ENCODE results near the gene SRBD1. TPM values are rescaled to one million over a fixed set of nuclear protein-coding genes. Genes with fewer than 3 reads are reported as not detected.

SRBD1 gene
- total RNA-seq, 1 donor, result 17.4 TPM

DNA sequence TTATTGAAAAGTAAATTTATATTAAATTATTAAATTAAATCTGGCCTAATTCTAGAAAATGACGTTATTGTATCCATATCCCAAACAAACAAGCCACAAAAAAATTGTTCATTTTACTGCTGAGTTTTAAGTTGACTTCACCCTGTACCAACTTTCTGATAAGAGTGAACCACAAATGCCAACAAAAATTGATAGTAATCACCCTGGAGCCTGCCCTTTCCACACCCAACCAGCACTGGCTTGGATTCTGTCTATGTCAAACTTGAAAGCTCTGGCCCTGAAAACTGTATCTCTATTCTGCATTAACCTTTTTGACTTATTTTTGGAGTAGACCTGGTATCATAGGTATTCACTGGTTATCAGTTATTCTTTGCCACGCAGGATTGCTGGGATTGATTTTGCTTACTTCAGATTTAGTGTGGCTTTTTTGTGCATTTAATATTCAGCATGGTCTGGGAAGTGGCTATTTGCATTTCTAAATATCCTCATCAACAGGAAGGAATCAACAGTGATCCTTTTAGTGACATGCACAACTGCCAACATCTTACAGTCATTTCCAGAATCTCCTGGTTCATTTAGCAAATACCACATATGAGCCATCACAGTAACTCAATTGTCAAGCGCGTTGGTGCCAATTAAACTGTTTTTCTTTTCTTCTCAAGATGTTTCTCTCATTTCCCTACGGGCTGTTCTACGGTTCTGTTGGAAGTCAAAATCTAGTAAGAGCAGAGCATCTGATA lies 11.4 kb upstream of the SRBD1 start:
- no peak for DNase-seq (ENCODE audit: insufficient read length, low spot score, missing footprints)
- TF ChIP-seq, protein P1, sequence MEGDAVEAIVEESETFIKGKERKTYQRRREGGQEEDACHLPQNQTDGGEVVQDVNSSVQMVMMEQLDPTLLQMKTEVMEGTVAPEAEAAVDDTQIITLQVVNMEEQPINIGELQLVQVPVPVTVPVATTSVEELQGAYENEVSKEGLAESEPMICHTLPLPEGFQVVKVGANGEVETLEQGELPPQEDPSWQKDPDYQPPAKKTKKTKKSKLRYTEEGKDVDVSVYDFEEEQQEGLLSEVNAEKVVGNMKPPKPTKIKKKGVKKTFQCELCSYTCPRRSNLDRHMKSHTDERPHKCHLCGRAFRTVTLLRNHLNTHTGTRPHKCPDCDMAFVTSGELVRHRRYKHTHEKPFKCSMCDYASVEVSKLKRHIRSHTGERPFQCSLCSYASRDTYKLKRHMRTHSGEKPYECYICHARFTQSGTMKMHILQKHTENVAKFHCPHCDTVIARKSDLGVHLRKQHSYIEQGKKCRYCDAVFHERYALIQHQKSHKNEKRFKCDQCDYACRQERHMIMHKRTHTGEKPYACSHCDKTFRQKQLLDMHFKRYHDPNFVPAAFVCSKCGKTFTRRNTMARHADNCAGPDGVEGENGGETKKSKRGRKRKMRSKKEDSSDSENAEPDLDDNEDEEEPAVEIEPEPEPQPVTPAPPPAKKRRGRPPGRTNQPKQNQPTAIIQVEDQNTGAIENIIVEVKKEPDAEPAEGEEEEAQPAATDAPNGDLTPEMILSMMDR (IDR thresholded peaks at IDR 0.05; ENCODE audit: extremely low read depth, low read depth, low read length), result no peak

DNA sequence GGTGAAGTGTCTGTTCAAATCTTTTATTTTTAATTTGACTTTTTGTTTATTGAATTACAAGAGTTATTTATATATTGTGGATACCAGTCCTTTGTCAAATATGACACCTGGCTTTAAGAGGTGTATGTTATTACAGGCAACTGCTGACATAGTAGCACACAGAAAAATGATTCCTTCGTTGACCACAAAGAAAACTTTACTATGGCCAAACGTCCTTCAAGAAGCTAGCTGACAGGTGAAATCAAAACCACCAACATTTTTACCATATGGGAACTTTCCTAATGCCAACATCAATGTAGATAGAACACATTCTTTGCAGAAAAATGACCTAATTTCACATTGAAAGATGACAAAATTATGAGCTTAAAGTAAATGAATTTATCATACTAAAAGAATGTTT lies 6.4 kb upstream of the SRBD1 start:
- no peaks in the 10 kb centered on the region for H3K27me3 ChIP-seq (ENCODE audit: insufficient read depth, low read length)
- H3K4me2 ChIP-seq (ENCODE audit: insufficient read depth, low read length), result no peak overlapping the region
- peaks cover 12% of the 10 kb centered on the region for H3K4me1 ChIP-seq (ENCODE audit: insufficient read depth, low read length)
- no peaks in the 10 kb centered on the region for H3K36me3 ChIP-seq (ENCODE audit: insufficient read depth, low read length)
- H4K20me1 ChIP-seq (ENCODE audit: insufficient read depth, low read length), result no peaks in the 10 kb centered on the region
- H3K9me3 ChIP-seq (ENCODE audit: low read depth, low read length), result no peaks in the 10 kb centered on the region
- H3K27ac ChIP-seq (ENCODE audit: low read depth, low read length), result no peak overlapping the region
- TF ChIP-seq, protein P1 (IDR thresholded peaks at IDR 0.05; ENCODE audit: extremely low read depth, low read depth, low read length), result no peak
- no peak for DNase-seq (ENCODE audit: insufficient read length, low spot score, missing footprints)
- no peak overlapping the region for H3K4me3 ChIP-seq (ENCODE audit: insufficient read depth, low read length)
- no peak overlapping the region for H2AFZ ChIP-seq (ENCODE audit: low read length)
- no peaks in the 10 kb centered on the region for H3K79me2 ChIP-seq (ENCODE audit: insufficient read depth, low read length)

More for the DNA sequence above, 11.4 kb upstream of the SRBD1 start:
- H4K20me1 ChIP-seq (ENCODE audit: insufficient read depth, low read length), result no peaks in the 10 kb centered on the region
- peaks cover 6% of the 10 kb centered on the region for H3K4me1 ChIP-seq (ENCODE audit: insufficient read depth, low read length)
- no peak overlapping the region for H3K4me2 ChIP-seq (ENCODE audit: insufficient read depth, low read length)
- H3K9me3 ChIP-seq (ENCODE audit: low read depth, low read length), result no peaks in the 10 kb centered on the region
- no peak overlapping the region for H2AFZ ChIP-seq (ENCODE audit: low read length)
- H3K4me3 ChIP-seq (ENCODE audit: insufficient read depth, low read length), result no peak overlapping the region
- no peaks in the 10 kb centered on the region for H3K79me2 ChIP-seq (ENCODE audit: insufficient read depth, low read length)
- H3K27me3 ChIP-seq (ENCODE audit: insufficient read depth, low read length), result peaks cover 22% of the 10 kb centered on the region
- no peak overlapping the region for H3K27ac ChIP-seq (ENCODE audit: low read depth, low read length)
- no peaks in the 10 kb centered on the region for H3K36me3 ChIP-seq (ENCODE audit: insufficient read depth, low read length)

GRCh38 chr2:45616658-45617411 lies 5.8 kb upstream of the SRBD1 start:
- H2AFZ ChIP-seq (ENCODE audit: low read length), result no peak overlapping the region
- no peaks in the 10 kb centered on the region for H4K20me1 ChIP-seq (ENCODE audit: insufficient read depth, low read length)
- TF ChIP-seq, protein P1 (IDR thresholded peaks at IDR 0.05; ENCODE audit: extremely low read depth, low read depth, low read length), result no peak
- H3K4me2 ChIP-seq (ENCODE audit: insufficient read depth, low read length), result no peak overlapping the region
- DNase-seq (ENCODE audit: insufficient read length, low spot score, missing footprints), result no peak
- no peaks in the 10 kb centered on the region for H3K9me3 ChIP-seq (ENCODE audit: low read depth, low read length)
- no peaks in the 10 kb centered on the region for H3K36me3 ChIP-seq (ENCODE audit: insufficient read depth, low read length)
- H3K27me3 ChIP-seq (ENCODE audit: insufficient read depth, low read length), result no peaks in the 10 kb centered on the region
- H3K4me3 ChIP-seq (ENCODE audit: insufficient read depth, low read length), result no peak overlapping the region
- H3K4me1 ChIP-seq (ENCODE audit: insufficient read depth, low read length), result peaks cover 12% of the 10 kb centered on the region
- H3K79me2 ChIP-seq (ENCODE audit: insufficient read depth, low read length), result no peaks in the 10 kb centered on the region
- H3K27ac ChIP-seq (ENCODE audit: low read depth, low read length), result no peak overlapping the region

DNA sequence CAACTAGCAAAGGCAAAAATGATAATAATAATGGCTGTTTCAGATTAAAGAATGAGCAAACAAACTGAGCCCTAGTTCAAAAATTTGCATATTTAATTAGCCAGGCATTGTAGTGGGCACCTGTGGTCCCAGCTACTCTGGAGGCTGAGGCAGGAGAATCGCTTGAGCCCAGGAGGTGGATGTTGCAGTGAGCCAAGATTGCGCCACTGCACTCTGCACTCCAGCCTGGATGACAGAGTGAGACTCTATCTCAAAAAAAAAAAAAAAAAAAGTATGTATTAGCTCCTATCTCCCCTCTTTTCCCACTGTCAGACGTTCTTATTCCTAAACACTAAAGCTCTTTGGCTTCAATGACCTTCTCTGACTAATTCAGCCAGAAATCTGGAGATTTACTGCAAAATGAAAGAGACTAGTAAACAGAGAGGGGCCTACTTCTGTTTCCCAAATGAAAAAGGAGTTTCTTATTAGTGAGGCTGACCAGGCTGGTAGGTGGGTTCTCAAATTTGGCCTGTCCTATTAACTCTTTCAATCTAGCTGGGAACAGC lies 3.9 kb upstream of the SRBD1 start:
- Histone ChIP-seq H4K20me1 (ENCODE audit: insufficient read depth, low read length) (no peaks in the 10 kb centered on the region), H3K36me3 (ENCODE audit: insufficient read depth, low read length) (no peaks in the 10 kb centered on the region), H2AFZ (ENCODE audit: low read length) (no peak overlapping the region), H3K4me3 (ENCODE audit: insufficient read depth, low read length) (no peak overlapping the region), H3K27ac (ENCODE audit: low read depth, low read length) (no peak overlapping the region), H3K27me3 (ENCODE audit: insufficient read depth, low read length) (no peaks in the 10 kb centered on the region), H3K79me2 (ENCODE audit: insufficient read depth, low read length) (peaks cover 6% of the 10 kb centered on the region), H3K9me3 (ENCODE audit: low read depth, low read length) (no peaks in the 10 kb centered on the region), H3K4me1 (ENCODE audit: insufficient read depth, low read length) (peaks cover 13% of the 10 kb centered on the region), H3K4me2 (ENCODE audit: insufficient read depth, low read length) (no peak overlapping the region)
- TF ChIP-seq, protein P1 (IDR thresholded peaks at IDR 0.05; ENCODE audit: extremely low read depth, low read depth, low read length), result no peak
- no peak for DNase-seq (ENCODE audit: insufficient read length, low spot score, missing footprints)
